Upper lobe of left lung (tissue), 6 donors: ENCODE measurements around the gene WDR26. TPM values are rescaled to one million over a fixed set of nuclear protein-coding genes. Genes with fewer than 3 reads are reported as not detected.

ENCODE experiments used
- ATAC-seq, 2 donors: fragments of 200-7000 bp; cut with Tn5 transposase; one replicate each; pipeline ENCODE4 v1.9.1; 2022; ENCODE audit warnings: mild to moderate bottlenecking in 2 of 2, moderate library complexity in 2 of 2; ENCODE audit not compliant: low FRiP score in 2 of 2
- DNase-seq, 2 donors: peaks; one replicate each; pipeline ENCODE4 v3.0.0-alpha.2; 2019 to 2020
- H3K27ac ChIP-seq, 4 donors: fragments of 200-600 bp; sonication (generic); one replicate each; pipeline ENCODE4 v1.5.1; 2016 to 2019
- H3K27me3 ChIP-seq, 4 donors: fragments of 200-600 bp; sonication (generic); one replicate each; pipeline ENCODE4 v1.5.1; 2017 to 2019
- H3K36me3 ChIP-seq, 4 donors: fragments of 200-600 bp; sonication (generic); one replicate each; pipeline ENCODE4 v1.5.1; 2016 to 2019
- H3K4me1 ChIP-seq, 4 donors: fragments of 200-600 bp; sonication (generic); one replicate each; pipeline ENCODE4 v1.5.1; 2018 to 2019
- H3K4me3 ChIP-seq, 4 donors: fragments of 200-600 bp; sonication (generic); one replicate each; pipeline ENCODE4 v1.5.1; 2017 to 2019; ENCODE audit warnings: mild to moderate bottlenecking in 2 of 4, moderate library complexity in 1 of 4
- H3K9me3 ChIP-seq, 4 donors: fragments of 200-600 bp; sonication (generic); one replicate each; pipeline ENCODE4 v1.5.1; 2018 to 2019
- EP300 ChIP-seq, 4 donors: sonication (generic); formaldehyde crosslinking; IDR thresholded peaks; one replicate each; pipeline ENCODE4 v1.5.1; 2017; ENCODE audit warnings: antibody characterized with exemption in 4 of 4, control low read depth in 2 of 4
- POLR2A ChIP-seq, 4 donors: fragments of 450-650 bp; IDR thresholded peaks; one replicate each; pipeline ENCODE4 v1.5.1; 2016 to 2017; ENCODE audit warnings: antibody characterized with exemption in 4 of 4, mild to moderate bottlenecking in 2 of 4
- POLR2AphosphoS5 ChIP-seq, 2 donors: sonication (generic); formaldehyde crosslinking; IDR thresholded peaks; one replicate each; pipeline ENCODE4 v1.5.1; 2017; ENCODE audit warnings: antibody characterized with exemption in 2 of 2
- WGBS, 2 donors: methylation state at CpG; one replicate each; pipeline ENCODE4 v1.1.5; 2017 to 2018; 5-methylcytosine and 5-hydroxymethylcytosine counted together
- total RNA-seq, 6 donors: library from RNA; depleted of rRNA in 4 of 6; stranded (reverse); fragments of >200 nt in 4 of 6; gene quantifications; one replicate each; pipeline versions ENCODE4 v1.1.0 to v1.2.1, GENCODE V29; 2016 to 2021
- TF ChIP-seq, protein P1 (sequence below), 6 experiments: fragments of 450-650 bp in 4 of 6; fragments of 200-600 bp in 2 of 6; sonication (generic) in 2 of 6; IDR thresholded peaks; one replicate each; pipeline ENCODE4 v1.5.1; 2016 to 2019; ENCODE audit warnings: antibody characterized with exemption in 6 of 6
- donor health status: DM: no; HTN: no; CAD: no; lungs with moderate emphysema.
- donor health status: DM: no; HTN: yes; CAD: no; lungs with severe emphysema.

WDR26 gene
- total RNA-seq, 6 donors from 2014 or later, result 75.8 to 145 (median 91.2) TPM

GRCh38 chr1:224438989-224439388, 4.4 kb upstream of the WDR26 start:
- TF ChIP-seq POLR2A (IDR thresholded peaks at IDR 0.05), result no peak
- no peak for TF ChIP-seq POLR2AphosphoS5 (IDR thresholded peaks at IDR 0.05)
- no peak for TF ChIP-seq EP300 (IDR thresholded peaks at IDR 0.05)
- TF ChIP-seq, protein P1, sequence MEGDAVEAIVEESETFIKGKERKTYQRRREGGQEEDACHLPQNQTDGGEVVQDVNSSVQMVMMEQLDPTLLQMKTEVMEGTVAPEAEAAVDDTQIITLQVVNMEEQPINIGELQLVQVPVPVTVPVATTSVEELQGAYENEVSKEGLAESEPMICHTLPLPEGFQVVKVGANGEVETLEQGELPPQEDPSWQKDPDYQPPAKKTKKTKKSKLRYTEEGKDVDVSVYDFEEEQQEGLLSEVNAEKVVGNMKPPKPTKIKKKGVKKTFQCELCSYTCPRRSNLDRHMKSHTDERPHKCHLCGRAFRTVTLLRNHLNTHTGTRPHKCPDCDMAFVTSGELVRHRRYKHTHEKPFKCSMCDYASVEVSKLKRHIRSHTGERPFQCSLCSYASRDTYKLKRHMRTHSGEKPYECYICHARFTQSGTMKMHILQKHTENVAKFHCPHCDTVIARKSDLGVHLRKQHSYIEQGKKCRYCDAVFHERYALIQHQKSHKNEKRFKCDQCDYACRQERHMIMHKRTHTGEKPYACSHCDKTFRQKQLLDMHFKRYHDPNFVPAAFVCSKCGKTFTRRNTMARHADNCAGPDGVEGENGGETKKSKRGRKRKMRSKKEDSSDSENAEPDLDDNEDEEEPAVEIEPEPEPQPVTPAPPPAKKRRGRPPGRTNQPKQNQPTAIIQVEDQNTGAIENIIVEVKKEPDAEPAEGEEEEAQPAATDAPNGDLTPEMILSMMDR (IDR thresholded peaks at IDR 0.05), result no peak
- DNase-seq, result peak in 1 of 2 donors; percentile 62
- Histone ChIP-seq H3K27ac (peak overlapping the region; percentile 2 to 52 (median 30)), H3K4me1 (peaks cover 10 to 15% (median 13%) of the 10 kb centered on the region in 4 donors), H3K27me3 (no peaks in the 10 kb centered on the region), H3K4me3 (no peak overlapping the region), H3K36me3 (peaks cover 0 to 12% (median 2%) of the 10 kb centered on the region in 4 donors), H3K9me3 (no peaks in the 10 kb centered on the region)
- peak in 1 of 2 donors; percentile 84 for ATAC-seq
- WGBS, 2 donors, result 63 to 75% methylated on average over 7 of the region's 7 CpGs

GRCh38 chr1:224435999-224436398, 1.4 kb upstream of the WDR26 start:
- H3K36me3 ChIP-seq, result peaks cover 0 to 7% (median 5%) of the 10 kb centered on the region in 4 donors
- no peaks in the 10 kb centered on the region for H3K27me3 ChIP-seq
- peak overlapping the region in 1 of 4 donors; percentile 83 for H3K4me3 ChIP-seq
- no peaks in the 10 kb centered on the region for H3K9me3 ChIP-seq
- peaks cover 23 to 27% (median 26%) of the 10 kb centered on the region in 4 donors for H3K4me1 ChIP-seq
- WGBS, 2 donors, result 70 to 81% methylated on average over 1 of the region's 1 CpG
- H3K27ac ChIP-seq, result peak overlapping the region; percentile 95 to 99 (median 98)
- DNase-seq (no peak), ATAC-seq (no peak)
- TF ChIP-seq EP300 (IDR thresholded peaks at IDR 0.05) (no peak), POLR2AphosphoS5 (IDR thresholded peaks at IDR 0.05) (no peak), POLR2A (IDR thresholded peaks at IDR 0.05) (no peak)
- TF ChIP-seq, protein P1 (IDR thresholded peaks at IDR 0.05), result no peak

DNA sequence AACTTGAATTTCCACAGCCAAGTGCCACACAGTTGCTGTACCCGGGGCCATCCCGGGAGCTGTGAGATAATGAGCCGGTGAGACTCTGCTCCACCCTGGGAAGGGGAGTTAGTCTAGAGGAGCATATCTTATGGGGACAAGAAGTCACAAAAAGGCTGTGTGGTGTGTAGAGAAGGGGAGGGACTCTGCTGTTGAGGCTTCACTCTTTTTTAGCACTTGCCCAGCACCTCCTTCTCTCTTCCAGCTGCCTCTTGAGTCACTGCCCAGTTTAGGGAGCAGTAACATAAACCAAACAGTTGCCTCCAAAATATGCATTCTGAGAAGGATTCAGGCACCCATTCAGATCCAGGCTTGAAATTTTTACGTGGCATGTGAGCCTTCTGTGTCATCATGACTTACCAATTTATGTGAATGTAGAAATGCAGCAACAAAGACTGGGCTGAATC, 744 bp upstream of the WDR26 start:
- no peaks in the 10 kb centered on the region for H3K9me3 ChIP-seq
- H3K4me1 ChIP-seq, result peaks cover 30 to 33% (median 32%) of the 10 kb centered on the region in 4 donors
- DNase-seq (no peak), ATAC-seq (peak; percentile 23 to 35)
- H3K36me3 ChIP-seq, result peaks cover 0 to 7% (median 4%) of the 10 kb centered on the region in 4 donors
- TF ChIP-seq, protein P1 (IDR thresholded peaks at IDR 0.05), result no peak
- TF ChIP-seq EP300 (IDR thresholded peaks at IDR 0.05) (no peak), POLR2AphosphoS5 (IDR thresholded peaks at IDR 0.05) (no peak), POLR2A (IDR thresholded peaks at IDR 0.05) (no peak)
- H3K4me3 ChIP-seq, result peak overlapping the region; percentile 46 to 86 (median 78)
- H3K27ac ChIP-seq, result peak overlapping the region; percentile 95 to 99 (median 98)
- WGBS, 2 donors, result 0 to 1% methylated on average over 4 of the region's 4 CpGs
- H3K27me3 ChIP-seq, result no peaks in the 10 kb centered on the region

DNA sequence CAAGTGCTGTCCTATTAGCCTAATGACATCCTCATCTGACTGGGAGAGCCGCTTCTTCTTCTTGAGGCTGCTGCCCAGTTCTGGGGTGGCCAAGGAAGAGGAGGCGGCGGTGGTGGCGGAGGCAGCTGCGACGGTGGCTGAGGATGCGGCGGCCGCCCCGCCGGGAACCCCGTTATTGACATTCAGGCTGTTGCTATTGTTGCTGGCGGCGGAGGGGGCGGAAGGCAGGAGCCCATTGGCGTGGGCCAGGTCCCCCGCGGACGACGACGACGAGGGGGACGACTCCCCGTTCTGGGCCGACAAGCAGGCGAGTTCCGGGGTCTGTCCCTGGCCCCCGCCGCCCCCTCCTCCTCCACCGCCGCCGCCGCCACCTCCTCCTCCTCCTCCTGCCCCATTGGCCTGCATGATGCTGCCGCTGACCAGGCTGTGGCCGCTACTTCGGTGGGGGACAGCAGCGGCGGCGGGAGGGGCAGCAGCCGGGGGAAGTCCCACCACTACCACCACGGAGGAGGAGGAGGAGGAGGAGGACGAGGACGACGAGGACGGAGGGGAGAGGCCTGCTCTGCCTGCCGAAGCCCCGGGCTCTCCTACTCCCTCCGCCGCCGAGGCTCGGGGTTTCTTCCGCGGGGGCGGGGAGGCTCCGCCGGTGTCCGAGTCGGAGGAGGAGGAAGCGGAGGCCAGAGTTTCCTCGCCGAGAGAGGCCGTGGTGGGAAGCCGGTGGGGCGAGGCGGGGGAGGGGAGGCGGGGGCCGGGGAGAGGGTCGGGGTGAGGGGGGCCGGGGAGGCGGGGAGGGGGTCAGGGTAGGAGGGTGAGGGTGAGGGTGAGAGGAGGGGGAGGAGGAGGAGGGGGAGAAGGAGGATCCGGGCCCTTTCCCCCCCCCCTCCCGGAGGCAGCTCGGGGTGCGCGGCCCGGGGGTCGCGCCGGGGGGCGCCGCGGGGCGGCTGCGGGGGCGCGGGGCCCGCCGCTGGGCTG, 610 bp downstream of the WDR26 start:
- H3K27me3 ChIP-seq, result no peaks in the 10 kb centered on the region
- peak overlapping the region; percentile 95 to 99 (median 98) for H3K27ac ChIP-seq
- peak in 1 of 2 donors; percentile 15 for TF ChIP-seq POLR2AphosphoS5 (IDR thresholded peaks at IDR 0.05)
- TF ChIP-seq POLR2A (IDR thresholded peaks at IDR 0.05), result peak in 1 of 4 donors; percentile 29
- TF ChIP-seq, protein P1 (IDR thresholded peaks at IDR 0.05), result no peak
- TF ChIP-seq EP300 (IDR thresholded peaks at IDR 0.05), result no peak
- H3K4me3 ChIP-seq, result peak overlapping the region; percentile 74 to 93 (median 84)
- H3K36me3 ChIP-seq, result peaks cover 0 to 11% (median 3%) of the 10 kb centered on the region in 4 donors
- peaks cover 42 to 45% (median 43%) of the 10 kb centered on the region in 4 donors for H3K4me1 ChIP-seq
- WGBS, 2 donors, result 0 to 1% methylated on average over 29 to 33 of the region's 88 CpGs
- no peaks in the 10 kb centered on the region for H3K9me3 ChIP-seq
- DNase-seq (peak; percentile 47 to 89), ATAC-seq (peak; percentile 51 to 55)
